NK-92 treated with Interleukin-12 subunit alpha and Interleukin-12 subunit beta, amount 100 ng/mL, for 24 hours (cell line): Measurements from ENCODE around the gene TCF19.

Source experiments
- DNase-seq: peaks from one replicate; lab custom pipeline; 2025; lab: John Stamatoyannopoulos, UW

The TCF19 gene

DNA sequence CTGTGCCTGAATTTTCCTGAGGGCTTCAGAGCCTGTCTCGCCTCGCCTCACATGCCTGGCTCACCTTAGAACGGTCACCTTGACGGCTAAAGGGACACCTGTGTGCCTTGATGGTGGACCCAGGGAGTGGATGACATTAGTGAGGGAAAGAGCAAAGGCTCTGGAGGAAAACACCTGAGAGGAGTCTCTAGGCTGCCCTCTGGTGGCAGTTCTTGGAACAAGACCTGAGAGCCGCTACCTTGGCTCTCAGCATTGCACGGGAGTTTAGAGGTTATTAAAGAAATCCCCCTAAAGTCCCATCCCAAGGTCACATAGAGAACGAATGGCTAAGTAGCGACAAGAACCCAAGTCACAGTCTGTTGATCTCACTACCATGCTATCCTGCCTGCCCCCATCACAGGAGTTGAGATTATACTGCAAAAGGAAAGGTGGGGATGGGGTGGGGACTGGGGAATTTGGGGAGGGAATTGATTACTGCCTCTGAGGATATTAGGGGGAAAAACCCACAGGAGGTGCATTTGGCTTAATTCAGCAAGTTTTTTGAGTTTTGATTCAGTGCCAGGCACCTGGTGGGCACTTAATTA lies 30.2 kb upstream of the TCF19 start:
- DNase-seq, result peak; percentile 45

DNA sequence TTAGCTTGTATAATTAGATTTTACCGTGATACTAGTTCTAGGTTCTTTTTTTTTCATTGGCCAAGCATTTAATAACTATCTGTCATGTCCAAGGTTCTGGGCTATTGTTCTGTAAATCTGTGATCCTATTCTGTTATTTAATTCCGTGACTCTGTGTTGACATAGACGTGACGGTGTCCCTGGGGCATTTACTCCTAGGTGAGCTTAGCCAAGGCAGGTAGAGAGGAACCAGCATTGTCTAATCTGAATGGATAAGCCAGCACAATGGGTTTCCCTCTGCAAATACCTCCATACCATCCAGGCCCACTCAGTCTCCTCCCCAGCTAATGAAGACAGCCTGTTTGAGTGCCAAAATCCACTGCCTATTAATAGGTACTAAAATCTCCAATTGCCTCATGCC lies 29.3 kb upstream of the TCF19 start:
- DNase-seq, result no peak

DNA sequence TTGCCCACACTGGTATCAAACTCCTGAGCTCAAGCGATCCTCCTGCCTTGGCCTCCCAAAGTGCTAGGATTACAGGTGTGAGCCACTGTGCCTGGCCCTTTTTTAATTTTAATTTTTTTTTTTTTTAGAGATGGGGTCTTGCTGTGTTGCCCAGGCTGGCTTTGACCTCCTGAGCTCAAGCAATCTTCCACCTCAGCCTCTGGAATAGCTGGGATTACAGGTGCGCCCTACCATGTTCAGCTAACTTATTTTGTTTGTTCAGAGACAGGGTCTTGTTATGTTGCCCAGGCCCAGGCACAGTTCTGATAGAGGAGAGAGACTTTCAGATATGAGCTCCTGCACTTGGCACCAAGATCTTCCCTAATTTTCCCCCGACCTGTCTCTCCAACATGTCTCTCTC lies 27.6 kb upstream of the TCF19 start:
- DNase-seq, result no peak

DNA sequence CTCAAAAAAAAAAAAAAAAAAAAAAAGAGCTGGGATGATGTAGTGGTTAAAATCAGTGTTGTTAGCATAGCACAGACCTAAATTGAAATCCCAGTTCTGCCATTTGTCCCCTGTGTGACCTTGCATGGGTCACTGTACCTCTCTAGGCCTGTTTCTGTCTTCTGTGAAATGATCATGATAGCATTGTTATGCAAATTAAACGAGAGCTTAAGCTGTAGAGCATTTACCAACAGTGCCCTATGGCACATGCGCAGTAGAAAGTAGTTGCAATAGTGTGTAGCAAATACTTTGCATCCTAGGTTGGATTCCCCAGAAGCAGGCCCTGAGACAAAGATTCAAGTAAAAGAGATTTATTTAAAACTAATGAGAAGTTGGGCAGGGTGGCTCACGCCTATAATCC lies 26.8 kb upstream of the TCF19 start:
- DNase-seq, result no peak

DNA sequence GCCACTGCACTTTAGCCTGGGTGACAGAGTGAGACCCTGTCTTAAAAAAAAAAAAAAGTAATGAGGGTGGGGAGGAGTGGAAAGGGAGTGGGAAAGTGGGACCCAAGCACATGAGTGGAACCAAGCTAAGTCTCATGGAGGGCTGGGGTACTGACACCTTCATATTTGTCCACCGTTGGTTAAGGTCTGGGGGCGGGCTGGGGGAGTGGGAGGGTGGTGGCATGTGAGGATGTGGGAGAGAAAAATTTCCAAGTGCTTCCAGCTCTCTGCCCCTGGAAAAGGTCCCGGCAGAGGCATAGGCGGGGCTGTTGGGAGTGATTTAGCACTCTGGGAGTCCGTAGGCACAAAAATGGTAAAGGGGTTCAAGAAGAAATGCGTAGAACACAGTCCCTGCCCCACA lies 25.6 kb upstream of the TCF19 start:
- DNase-seq, result no peak

DNA sequence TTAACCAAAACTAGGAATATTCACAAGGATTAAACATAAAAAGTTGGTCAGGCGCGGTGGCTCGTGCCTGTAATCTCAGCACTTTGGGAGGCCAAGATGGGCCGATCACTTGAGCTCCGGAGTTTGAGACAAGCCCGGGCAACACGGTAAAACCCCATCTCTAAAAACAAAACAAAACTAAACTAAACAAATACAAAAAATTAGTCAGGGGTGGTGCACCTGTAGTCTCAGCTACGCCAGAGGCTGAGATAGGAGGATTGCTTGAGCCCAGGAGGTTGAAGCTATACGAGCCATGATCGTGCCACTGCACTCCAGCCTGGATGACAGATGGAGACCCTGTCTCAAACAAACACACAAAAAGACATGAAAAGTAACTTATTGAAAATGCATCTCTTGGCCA lies 22.7 kb upstream of the TCF19 start:
- DNase-seq, result no peak

DNA sequence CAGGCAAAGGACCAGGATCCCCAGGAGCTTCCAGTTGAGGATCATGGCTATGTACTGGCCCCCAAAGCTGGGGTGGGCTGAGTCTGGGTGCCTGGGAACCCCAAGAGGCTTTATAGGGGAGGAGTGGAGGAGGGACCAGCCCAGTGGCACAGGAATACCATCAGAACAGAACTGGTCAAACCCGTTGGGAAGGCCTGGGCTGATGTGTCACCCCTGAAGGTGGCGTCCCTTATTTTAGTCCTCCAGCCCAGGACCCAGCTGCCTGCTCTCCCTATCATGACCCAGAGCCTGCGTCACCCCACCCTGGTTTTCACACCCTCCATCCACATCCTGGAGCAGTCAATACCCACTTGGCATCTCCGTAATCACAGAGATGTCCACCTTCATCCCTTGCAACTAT lies 19.4 kb upstream of the TCF19 start, which contains the start of gene PSORS1C2:
Gene PSORS1C2 (minus strand): TSS at position 85 of the 400 bp plus-strand sequence. CDS start 40 bp downstream, at position 45.
- no peak for DNase-seq

DNA sequence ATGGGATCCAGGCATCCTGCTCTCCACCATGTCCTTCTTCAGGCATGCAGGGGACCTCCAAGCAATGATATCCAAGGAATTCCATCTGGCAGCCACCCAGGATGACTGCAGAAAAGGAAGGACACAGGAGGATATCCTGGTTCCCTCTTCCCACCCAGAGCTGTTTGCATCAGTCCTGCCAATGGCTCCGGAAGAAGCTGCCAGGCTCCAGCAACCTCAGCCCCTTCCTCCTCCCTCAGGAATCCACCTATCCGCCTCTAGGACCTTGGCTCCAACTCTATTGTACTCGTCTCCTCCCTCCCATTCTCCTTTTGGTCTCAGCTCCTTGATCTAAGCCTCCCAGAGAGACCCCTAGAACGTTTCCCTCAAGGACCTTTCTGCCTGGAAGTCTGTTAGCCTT lies 18.8 kb upstream of the TCF19 start:
- no peak for DNase-seq

DNA sequence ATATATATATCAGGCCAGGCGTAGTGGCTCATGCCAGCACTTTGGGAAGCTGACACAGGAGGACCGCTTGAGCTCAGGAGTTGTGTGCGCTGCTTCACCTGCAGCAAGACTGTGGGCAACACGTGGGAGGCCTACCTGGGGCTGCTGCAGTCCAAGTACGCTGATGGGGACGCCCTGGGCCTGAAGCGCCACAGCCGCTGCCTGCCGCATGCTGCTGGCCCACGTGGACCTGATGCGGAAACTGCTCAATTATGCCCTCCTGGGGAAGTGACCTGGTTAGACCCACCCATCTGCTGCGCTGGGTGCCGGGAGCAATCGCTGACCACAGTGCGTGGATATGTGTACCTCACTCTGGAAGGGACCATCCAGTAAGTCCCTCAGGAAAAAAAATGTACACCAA lies 17.7 kb upstream of the TCF19 start:
- no peak for DNase-seq

DNA sequence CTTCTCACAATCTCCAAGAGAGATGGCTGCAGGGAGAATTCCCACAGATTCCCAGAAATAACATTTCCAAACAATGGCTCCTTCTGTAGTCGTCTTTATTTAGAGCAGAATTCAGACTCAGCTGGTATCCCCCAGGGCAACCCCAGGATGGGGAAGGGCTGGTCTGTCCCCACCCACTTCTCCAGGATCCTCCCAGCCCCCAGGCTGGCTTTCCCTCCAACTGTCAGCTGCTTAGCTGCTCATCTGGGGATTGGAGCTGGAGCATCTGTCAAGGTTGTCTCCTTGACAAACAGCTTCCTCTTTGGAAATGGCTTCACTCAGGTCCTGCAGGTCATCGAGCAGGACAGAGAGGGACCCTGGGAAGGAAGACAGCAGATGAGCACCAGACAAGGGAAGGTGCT lies 16.0 kb upstream of the TCF19 start:
- DNase-seq, result no peak

DNA sequence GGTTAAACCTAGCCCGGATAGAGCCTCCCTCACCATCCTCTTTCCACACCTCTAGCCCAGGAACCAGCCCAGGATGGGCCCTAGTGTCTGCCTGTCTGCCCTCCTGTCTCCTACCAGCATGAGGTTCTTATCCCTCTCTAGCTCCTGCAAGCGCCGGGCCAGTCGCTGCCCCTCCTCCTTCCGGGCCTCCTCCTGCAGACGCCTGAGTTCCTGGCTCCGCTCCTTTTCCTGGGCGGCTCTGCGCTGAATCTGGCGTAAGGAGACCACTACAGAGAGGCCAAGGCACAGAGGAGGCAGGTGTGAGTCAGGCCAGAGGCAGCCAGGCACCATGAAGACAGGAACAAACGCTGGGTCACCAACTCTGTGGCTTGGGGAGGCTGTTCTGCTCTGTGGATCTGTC lies 15.2 kb upstream of the TCF19 start:
- no peak for DNase-seq

DNA sequence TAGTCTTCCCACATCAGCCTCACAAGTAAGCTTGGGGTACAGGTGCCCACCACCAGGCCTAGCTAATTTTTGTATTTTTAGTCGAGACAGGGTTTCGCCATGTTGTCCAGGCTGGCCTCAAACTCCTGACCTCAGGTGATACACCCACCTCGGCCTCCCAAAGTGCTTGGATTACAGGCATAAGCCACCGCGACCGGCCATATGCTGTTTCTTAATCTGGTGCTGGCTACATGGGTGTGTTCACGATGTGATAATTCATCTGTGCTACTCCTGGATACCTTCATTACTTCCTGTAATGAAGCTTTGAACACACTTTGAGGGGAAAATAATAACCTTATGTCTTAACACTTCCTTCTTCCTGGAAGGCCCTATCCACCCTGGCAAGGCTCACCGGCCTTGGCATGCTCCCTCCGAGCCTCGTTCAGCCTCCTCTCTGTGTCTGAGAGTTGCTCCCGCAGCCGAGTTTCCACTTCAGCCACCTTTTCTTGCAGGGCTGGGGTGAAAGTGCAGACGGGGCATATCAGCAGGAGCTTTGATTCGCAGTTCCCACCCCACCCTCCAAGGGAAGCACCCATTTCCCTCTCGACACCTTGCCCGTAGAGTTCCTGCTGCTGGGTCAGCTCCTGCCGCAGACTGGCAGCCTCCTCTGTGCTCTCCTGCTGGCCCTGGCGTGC lies 14.0 kb upstream of the TCF19 start:
- no peak for DNase-seq

DNA sequence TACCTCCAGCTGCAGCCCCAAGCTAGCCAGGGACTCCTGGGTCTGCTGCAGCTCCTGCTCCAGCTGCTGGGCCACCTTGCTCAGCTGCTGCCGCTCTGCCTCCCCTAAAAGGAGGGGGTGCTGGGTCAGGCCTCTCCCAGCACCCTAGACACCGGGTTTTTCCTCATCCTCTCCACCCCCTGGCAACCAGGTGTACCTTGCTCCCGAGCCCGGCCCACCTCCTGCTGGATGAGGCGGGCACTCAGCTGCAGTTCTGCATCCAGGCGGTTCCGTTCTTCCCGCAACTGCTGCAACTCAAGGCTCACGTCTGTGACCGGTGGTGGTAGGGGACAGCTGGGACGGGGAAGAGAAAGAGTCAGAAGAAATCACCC lies 13.4 kb upstream of the TCF19 start:
- DNase-seq, result no peak

DNA sequence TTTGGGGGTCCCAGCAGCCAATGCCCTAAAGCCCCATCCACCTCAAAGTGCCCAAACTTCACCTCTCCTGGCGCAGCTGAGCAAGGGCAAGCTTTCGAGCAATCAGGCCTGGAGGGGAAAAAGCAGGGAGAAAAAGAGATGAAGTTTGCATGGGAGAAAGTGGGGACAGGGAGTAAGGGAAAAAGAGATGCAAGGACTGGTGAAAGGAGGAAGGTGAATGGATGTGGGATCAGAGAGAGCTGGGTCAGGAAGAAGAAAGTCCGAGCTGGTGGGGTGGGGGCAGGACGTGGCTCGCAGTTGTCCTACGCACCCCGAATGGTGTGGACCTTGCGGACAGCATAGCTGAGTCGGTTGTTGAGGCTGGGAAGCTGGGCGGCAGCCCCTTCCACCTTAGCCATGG lies 13.0 kb upstream of the TCF19 start:
- DNase-seq, result no peak

DNA sequence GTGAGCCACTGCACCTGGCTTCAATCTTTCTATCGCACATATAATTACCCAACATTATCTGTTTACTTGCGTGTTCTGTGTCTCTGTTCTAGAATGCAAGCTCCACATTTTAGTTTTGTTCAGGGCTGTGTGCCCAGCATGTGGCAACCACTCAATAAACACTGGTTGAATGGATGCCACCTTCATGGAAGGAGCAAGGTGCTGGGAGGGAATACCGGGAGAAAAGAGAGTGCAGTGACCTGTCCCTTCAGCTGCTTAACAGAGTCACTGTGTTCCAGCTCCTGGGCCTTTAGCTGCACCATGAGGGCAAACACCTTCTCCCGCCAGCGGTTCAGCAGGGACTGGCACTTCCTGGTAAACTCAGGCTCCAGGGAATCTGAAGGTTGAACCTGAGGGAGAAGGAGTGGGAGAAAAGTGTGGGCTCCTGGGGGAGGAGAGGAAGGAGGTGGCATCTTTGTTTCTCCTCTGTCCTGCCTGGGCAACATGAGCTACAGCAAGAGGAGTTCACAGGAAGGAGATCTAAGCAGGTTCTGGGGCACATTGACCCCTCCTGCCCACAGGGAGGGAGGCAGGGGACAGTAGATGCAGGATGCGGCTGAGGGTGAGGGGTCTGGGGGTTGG lies 8.5 kb upstream of the TCF19 start:
- DNase-seq, result no peak

DNA sequence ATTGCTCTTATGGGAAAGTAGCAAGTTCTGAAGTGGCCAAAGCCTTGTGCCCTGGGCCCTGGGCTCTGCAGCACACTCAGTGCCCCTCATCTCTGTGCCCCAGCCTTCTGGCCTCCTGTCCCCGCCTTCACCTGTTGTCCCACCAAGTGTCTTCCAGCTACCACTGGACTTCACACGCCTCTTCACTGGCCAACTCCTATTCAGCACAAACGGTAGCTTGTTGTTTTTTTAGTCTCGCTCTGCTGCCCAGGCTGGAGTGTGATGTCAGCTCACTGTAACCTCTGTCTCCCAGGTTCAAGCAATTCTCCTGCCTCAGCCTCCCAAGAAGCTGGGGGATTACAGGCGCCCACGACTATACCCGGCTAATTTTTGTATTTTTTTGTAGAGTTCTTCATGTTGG lies 5.6 kb upstream of the TCF19 start:
- DNase-seq, result no peak

DNA sequence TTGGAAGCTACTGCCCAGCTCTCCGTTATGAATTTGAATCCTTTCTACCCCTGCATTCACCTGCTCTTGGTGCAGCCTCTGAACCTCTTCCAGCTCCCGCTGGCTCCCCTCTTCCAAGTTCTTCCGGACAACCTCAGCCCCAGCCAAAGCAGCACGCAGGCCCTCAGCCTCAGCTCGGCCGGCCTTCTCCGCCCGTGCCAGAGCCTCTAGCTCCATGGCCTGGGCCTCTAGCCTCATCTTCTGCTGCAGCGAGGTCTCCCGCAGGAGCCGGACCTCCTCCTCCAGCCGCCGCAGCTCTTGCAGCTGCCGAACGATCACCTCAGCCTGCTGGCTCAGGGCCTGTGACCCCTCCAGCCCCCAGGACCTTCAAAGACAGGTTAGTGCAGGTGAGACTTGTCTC lies 4.0 kb upstream of the TCF19 start:
- no peak for DNase-seq

DNA sequence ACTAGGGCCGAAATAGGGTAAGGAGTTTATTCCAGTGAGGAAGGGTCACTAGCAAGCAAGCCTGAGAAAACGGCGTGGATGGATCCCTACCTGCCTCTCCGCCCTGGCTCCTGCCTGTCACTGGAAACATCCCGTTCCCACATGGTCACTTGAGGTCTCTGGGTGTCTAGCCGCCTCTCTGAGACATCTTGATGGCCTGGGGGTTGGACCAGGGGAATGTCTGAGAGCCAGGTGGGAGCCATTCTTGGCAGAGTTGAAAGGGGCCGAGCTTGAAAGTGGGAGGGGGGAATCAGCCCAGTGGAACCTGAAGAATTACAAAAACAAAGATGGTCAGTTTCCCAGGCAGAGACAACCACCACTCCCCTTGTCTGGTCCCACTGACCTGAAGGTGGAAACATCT lies 1.7 kb upstream of the TCF19 start:
- DNase-seq, result no peak

DNA sequence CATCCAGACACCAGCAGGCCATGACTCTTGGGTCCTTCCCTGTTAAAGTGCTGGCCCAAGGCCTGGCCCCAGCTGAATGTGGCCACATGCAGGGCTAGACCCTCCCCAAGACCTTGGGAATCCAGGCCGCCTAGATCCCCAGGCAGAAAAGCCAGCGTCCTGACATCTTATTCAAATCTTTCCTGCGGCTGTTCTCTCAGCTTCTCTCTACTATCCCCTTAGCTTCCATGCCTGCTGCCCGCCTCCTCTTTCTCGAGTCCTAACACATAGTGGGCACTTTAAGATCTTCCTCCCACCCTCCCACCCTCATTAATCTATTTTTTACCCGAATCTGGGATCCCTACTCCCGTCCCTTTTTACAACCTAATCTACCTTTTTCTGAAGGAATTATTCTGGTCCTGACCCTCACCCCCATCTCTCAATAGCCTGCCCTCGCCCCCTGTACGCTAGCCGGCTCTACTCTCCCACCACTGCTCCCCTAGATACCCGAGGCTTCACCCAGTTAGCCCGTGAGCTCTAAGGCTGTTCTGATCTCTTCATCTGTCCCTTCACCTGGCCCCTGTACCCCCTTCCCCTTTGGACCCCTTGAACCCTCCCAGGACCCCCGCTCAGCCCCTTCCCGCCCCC lies 763 bp upstream of the TCF19 start, which contains the start of gene CCHCR1:
Gene CCHCR1 (minus strand): TSS at position 290 of the 627 bp plus-strand sequence. CDS start 202 bp downstream, at position 88.
- no peak for DNase-seq

DNA sequence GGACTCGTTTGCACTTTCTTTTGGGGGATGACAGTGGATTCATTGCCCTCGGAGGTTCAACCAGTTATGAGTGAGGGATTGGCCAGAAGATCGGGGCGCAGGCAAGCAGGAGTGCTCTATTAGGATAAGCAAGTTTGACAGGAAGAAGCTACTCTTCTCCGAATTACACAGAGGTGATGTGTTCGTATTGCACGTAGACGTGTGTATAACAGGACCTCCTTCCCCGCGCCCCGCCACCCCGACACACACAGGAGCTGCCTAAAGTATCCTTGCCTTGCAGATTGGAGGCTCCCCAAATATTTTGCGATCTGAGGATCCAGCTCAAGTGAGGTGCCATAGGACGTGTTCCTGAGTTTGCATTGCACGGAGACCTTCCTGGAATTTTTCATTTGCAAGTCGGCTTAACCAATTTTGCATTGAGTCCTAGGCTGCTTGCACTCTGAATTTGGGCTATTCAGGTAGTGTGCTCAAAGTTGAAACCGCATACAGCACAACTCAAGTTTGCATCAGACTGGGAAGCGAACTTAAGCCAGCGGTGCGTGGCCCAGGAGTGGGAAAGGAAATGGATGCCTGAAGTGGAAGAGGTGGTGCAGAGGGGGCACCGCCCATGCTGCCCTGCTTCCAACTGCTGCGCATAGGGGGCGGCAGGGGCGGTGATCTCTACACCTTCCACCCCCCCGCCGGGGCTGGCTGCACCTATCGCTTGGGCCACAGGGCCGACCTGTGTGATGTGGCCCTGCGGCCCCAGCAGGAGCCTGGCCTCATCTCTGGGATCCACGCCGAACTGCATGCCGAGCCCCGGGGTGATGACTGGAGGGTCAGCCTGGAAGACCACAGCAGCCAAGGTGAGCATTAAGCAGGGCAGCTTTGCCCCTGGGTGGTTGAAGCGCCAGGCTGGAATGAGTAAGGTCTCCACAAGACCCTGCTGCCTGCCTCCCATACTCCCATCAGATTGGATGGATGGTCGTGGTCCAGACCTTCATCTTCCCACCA lies 770 bp downstream of the TCF19 start:
- DNase-seq, result no peak

DNA sequence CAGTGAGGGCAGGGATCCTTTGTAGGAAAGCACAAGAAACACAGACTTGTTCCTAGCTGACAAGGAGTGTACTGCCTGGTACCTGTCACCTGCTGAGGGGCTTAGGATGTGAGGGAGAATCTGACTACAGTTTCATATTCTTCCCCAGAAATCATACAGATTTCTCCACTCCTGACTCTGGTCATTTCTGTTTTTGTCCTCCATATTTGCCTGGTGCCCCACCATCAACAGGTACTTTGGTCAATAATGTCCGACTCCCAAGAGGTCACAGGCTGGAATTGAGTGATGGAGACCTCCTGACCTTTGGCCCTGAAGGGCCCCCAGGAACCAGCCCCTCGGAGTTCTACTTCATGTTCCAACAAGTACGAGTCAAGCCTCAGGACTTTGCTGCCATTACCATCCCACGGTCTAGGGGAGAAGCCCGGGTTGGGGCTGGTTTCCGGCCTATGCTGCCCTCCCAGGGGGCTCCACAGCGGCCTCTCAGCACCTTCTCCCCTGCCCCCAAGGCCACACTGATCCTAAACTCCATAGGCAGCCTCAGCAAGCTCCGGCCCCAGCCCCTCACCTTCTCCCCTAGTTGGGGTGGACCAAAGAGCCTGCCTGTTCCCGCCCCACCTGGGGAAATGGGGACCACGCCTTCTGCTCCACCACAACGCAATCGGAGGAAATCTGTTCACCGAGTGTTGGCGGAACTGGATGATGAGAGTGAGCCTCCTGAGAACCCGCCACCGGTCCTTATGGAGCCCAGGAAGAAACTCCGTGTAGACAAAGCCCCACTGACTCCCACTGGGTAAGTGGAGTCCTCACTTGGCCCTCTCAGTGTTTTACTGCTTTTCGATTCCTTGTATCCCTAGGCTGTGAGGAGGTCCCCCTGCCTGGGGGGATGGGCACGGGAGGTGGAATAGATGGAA lies 3.1 kb downstream of the TCF19 start:
- DNase-seq, result no peak
